EL (cell line): ENCODE data around the gene CFAP119.
"Not testable (repeated sequence)": the region's sequence is repeated elsewhere in the genome, so short reads cannot be mapped to it uniquely, and the experiment has no call there.

Source experiments
- DNase-seq: peaks from one replicate; pipeline ENCODE4 v3.0.0-alpha.2; 2016

CFAP119 gene

DNA sequence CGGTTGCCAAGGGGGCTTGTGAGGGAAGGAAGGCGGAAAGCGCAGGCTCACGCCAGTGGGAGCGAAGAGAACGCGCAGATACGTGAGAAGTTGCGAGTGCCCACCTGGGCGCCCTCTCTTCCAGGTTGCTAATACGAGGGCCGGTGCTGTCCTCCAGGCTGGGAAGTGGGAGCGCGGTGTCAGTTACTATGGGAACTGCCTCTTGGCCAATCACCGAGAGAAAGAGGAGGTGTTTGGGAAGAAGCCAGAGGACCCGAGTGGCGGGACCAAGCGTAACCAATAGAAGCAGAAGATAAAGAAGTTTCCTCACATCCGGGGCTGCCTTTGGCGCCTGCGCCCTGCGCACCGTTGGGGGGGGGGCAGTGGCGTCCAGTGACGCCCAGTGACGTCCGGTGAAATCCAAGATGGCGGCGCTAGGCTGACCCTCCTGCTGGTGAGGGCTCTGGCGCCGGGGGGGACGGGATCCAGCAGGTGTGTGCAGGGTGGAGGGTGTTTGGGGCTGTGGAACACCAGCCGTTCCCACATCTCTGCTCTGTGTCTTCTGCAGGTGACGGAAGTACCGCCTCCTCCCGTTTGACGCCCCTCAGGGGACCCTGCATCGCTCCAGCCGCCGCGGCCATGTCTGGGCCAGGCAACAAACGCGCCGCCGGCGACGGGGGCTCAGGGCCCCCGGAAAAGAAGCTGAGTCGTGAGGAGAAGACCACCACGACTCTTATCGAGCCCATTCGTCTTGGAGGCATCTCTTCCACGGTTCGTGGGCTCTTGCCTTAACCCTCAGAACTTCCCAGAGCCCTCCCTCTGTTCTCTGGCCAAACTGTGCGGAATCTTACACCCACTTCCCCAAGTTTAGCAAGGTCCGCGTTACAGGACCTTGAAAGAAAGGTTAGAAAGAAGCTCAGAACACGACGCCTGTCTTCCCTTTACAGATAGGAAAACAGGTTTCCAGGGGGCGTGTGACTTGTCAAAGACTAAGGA is at the start of gene CFAP119, which contains the start of gene RNF40:
CFAP119 (minus strand) TSS at position 135 of the 975 bp plus-strand sequence. CDS start 314 bp downstream, outside the sequence.
RNF40 (plus strand) TSS at position 395 of the 975 bp plus-strand sequence; CDS start at position 619, 224 bp downstream.
- peak; percentile 98 for DNase-seq

DNA sequence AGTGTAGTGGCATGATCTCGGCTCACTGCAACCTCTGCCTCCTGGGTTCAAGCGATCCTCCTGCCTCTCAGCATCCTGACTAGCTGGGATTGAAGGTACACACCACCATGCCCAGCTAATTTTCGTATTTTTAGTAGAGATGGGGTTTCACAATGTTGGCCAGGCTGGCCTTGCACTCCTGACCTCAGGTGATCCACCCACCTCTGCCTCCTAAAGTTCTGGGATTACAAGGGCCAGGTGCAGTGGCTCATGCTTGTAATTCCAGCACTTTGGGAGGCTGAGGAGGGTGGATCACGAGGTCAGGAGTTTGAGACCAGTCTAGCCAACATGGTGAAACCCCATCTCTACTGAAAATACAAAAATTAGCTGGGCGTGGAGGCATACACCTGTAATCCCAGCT is 47.8 kb upstream of the CFAP119 start:
- not testable (repeated sequence) for DNase-seq

DNA sequence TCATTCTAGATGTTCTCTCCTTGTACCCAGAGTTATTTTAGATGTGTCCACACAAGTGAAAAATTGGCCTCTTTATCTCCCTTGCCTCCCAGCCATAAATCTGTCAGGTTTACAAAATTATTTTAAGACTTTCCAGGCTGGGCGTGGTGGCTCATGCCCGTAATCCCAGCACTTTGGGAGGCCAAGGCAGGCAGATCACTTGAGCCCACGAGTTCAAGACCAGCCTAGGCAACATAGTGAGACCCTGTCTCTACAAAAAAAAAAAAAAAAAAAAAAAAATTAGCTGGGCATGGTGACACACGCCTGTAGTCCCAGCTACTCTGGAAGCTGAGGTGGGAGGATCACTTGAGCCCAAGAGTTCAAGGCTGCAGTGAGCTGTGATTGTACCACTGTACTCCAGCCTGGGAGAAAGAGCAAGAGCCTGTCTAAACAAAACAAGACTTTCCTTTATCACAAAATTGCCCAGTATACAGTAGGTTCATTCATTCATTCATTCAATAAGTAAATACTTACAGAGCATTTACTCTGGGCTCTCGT is 47.1 kb upstream of the CFAP119 start:
- DNase-seq, result not testable (repeated sequence)

DNA sequence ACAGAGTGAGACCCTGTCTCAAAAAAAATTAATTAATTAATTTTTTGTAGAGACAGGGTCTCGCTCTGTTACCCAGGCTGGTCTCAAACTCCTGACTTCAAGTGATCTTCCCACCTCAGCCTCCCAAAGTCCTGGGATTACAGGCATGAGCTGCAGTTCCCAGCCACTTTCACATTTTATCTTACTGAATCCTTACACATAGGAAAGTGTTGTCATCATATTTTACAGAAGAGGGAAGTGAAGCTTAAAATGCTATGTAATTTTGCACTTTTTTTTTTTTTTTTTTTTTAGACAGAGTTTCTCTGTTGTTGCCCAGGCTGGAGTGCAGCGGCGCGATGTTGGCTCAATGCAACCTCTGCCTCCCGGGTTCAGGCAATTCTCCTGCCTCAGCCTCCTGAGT is 46.3 kb upstream of the CFAP119 start:
- DNase-seq, result no peak

DNA sequence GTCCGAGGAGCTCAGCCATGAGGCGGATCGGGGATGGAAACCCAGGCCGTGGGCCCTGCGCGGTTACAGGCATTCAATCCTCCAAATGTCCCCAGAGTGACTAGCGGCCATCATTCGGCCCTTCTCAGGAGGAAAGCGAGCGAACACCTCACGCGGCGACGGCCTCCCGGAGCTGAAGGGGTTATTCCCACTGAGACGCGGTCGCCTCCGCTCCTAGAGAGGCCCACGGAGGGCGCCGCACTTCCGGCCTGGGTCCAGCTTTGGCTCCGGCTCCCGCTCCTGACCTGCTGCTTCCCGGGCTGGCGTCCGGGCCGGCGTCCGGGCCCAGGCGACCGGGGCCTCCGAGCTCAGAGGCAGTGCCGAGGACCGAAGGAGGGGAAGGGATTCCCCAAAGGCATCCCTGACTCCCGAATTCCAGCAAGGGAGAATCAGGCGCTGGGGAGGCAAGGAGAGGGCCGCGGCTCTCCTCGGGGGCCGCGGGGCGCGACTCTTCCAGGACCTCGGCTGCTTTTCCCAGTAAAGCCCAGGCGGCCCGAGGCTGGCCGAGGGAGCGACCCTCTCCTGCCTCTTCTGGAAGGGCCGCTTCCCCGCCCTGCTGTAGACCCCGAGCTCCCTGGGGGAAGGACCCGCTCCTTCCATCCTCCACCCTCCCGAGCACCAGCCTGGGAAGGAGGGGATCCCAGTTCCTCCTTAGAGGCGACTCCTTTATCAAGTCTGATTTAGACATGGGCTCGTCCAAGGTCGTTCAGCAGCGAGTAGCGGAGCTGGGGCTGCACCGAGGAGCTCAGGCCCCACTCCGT is 43.7 kb upstream of the CFAP119 start:
- peak; percentile 81 for DNase-seq

DNA sequence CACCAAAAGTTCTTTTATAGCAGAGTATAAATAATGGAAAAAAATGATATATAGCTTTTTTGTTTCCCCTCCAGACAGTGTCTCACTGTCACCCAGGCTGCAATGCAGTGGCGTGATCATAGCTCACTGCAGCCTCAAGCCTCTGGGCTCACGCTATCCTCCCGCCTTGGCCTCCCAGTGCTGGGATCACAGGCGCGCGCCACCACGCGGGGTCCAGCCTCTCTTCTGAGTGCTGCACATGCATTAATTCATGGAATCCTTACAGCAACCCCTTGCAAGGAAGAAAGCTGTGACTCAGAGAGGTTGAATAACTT is 43.2 kb upstream of the CFAP119 start:
- no peak for DNase-seq

DNA sequence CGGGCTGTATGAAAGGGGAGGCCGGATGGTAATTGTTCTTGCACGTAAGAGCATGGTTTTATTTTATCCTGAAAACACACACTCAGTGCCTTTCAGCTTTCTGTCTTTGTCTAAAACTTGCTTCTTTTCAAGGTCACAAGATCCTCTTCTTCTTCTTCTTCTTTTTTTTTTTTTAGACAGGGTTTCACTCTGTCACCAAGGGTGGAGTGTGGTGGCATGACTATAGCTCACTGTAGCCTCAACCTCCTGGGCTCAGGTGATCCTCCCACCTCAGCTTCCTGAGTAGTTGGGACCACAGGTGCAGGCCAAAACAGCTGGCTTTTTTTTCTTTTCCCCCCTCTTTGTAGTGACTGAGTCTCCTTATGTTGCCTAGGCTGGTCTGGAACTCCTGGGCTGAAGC is 41.1 kb upstream of the CFAP119 start:
- DNase-seq, result no peak

DNA sequence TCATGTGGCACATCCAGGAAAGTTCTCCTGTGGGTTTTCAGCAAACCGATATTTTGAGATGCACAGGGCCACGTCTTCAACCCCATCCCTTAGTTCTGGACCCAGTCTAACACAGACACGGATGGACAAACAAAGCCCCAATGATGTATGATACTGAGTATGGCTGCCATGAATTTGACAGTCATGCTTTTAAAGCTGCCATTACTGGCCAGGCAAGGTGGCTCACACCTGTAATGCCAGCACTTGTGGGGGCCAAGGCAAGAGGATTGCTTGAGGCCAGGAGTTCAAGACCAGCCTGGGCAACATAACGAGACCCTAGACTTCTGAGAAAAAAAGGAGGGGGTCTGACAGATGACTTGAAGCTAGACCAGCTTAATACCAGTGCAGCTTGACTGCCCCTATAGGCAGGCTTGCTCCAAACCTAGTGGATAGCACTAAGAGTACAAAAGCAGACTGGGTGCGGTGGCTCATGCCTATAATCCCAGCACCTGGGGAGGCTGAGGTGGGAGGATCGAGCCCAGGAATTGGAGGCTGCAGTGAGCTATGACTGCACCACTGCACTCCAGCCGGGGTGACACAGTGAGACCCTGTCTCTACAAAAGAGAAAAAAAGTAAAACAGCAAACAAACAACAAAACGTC is 35.9 kb upstream of the CFAP119 start:
- no peak for DNase-seq

DNA sequence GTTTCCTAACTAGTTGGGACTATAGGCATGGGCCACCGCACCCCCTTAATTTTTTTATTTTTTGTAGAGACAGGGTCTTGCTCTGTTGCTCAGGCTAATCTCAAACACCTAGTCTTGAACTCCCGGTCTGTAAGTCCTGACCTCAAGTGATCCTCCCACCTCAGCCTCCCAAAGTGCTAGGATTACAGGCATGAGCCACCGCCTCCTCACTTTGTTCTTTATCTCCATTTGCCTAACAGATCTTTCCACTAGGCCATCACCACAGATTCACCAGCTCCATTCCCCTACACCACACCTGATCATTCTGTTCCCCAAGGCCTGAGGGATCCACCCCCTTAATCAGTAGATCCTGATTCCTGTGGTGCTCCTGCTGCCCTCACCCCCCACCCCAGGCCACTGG is 32.8 kb upstream of the CFAP119 start:
- no peak for DNase-seq

DNA sequence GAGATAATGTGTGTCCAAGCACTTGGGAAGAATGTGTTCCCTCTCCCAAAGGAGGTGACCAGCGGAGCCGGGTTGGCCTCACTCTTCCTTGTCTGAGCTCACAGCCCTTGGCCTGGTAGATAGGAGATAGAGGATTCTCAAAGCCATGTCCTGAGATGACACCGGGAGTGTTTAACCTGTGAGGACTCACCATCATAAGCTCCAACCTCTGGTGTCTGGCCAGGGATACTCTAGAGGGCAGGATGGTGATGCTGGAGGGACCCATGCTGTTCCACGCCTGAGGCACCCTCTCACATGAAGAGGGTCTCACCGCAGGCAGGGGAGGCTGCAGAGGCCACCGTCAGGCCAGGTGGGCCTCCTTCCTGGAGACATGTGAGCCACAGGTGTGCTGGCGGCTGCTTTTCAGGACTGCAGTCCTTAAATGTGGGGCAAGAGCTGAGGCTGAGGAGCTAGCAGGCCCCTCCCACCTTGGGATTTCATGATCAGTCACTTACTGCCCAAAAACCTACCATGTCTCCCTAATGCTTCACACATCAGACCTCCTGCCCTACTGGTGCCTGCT is 31.7 kb upstream of the CFAP119 start:
- no peak for DNase-seq

DNA sequence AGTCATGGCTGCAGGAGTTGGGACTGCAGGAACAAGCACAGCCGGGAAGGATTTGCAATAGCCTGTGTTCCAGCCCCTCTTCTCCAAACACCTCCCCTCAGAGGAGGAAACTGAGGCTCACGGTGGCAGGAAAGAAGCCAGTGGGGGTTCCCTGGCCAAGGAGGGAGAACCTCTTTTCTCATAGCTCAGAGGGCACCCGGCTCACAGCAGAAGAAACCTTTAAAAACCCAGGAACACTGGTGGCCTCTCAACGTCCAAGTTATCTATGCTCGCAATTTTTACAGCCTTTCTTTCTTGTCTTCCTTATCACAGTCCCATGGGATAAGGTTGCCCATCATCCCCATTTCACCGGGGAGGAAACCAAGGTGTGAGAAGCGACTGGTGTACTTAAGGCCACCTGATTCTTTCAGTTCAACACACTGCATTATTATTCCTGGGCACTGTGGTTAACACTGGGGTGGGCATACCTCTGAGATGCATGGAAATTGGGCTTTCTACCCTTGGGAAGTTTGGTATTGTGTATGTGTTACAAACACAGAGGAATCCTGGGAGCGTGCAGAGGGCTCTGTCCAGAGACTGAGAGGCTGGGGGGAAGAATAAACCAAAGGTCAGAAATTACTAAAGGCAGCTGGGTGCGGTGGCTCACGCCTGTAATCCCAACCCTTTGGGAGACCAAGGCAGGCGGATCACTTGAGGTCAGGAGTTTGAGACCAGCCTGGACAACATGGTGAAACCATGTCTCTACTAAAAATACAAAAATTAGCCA is 25.9 kb upstream of the CFAP119 start:
- no peak for DNase-seq

DNA sequence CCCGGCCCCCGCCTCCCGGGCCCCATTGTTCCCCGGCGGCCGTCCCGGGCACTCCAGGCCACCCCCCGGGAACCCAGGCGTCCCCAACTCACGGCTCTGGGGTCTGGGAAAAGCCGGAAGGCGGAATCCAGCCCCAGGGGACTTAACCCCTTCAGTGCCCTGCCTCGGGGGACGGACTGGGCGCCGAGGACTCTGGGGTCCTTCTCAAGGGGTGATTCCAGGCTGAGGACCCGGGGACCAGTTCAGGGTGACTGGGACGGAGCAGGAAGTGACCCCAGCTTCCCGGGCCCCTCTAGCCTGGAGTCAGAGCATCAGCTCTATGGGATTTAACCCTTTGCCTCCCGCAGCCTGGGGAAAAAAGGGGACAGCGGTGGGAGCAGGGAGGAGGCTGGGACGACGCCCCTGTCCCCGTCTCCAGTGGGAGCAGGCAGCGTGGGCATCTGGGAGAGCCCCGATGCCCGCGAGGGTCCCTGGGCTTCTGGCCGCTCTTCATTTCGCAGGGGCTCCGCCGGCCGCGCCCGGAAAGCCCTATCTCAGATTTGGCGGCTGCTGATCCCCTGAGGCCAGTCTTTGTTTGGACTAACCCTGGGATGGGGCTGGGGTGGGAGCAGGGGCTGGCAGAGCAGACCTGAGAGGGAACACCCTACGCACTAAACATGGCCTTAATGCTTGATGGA is 25.2 kb upstream of the CFAP119 start, which contains the start of gene ZNF629:
ZNF629 (minus strand) TSS at position 270 of the 677 bp plus-strand sequence. CDS start 2,723 bp downstream, outside the sequence.
- peak; percentile 64 for DNase-seq

DNA sequence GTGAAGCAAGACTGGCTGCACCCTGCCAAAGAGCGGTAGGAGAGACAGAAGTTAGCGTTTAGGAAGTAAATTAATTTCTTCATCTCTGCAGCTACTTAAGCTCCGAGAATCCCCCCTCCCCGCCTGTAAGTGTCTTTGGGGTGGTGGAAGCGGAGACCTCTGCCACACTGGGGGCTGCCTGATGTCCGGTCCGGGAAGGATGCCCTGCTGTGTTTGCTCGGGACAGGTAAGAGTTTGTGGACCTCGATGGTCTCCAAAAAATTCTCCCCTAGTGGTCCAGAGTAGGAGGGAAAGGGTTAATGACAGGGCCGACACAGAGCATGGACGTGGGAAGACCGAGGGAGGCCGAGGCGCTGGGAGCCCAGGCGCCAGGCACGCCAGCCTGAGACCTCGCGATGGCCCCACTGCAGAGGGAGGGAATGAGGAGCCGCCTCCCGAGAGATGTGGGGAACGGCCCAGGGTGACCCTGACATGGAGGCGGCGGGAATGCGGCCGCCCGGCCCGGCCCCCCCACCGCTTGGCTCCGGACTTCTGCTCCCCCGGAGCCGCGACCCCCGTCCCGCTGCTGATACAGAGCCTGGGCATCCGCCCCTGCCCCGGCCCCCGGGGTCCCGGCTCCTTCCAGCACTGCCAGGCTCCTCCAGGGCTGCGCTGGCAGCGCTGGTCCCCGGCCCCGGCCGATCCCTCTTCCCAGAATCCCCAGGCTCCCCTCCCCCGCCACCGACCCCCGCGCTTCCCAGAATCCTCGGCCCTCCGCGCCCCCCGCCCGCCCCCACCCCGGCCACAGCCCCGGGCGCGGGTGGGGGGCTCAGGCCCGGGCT is 24.5 kb upstream of the CFAP119 start:
- peak; percentile 71 for DNase-seq

DNA sequence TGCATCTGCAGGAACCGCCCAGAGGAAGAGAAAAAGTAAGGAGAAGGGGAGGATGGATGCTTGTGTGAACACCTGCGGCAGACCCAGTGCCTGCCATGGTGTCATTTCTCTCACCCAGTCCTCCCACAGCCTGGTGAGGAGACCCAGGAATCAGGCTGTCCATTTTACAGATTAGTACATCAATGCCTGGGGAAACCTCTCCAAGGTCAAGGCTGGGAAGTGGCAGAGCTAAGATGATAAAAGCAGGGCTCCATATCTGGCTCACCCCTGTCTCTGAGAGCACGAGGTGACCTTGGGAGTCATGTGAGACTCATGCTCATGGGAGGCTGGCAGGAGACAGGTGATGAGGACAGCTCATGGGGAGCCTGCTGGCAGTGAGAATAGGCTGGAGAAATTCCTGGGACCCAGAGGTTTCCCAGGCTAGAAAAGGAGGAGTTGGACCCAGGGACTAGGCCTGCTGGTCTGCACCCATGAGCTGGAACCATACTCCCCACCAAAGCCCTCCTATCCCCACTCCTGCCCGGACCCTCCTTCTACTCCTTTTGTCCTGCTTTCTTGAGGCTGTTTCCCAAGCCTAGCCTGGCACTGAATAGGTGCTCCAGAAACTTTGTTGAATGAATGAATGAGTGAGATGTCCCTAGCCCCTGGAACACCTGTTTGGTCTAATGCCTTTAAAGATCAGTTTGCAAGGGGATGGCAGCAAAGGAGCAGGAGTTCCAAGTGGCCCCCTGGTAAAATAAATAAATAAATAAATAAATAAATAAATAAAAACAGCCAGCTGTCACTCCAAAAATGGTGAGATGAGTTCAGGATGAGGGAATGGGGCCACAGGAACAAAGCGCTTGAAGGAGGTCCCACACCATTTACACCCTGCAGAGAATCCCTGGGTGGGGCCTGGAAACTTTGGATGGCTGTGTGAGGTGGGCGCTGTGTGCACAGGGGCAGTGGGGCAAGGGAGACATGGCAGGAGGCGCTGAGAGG is 23.6 kb upstream of the CFAP119 start:
- DNase-seq, result no peak

DNA sequence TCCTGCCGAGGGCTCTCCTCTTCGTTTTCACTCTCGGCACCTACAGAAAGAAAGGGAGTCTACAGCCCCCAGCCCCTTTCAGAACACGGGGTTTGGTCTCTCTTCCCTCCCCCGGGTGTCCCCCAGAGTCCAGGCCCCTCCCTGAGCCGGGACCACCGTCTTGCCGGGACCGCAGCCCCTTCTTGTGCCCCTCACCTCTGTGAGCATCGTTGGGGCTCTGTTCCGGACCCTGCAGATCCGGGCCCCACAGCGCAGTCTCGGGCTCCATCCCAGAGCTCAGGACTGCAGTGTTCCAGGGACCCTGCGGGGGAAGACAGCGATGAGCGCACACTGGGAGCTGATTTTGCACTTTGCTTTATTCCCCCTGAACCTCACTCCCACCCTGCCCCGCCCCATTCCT is 22.4 kb upstream of the CFAP119 start:
- DNase-seq, result no peak

DNA sequence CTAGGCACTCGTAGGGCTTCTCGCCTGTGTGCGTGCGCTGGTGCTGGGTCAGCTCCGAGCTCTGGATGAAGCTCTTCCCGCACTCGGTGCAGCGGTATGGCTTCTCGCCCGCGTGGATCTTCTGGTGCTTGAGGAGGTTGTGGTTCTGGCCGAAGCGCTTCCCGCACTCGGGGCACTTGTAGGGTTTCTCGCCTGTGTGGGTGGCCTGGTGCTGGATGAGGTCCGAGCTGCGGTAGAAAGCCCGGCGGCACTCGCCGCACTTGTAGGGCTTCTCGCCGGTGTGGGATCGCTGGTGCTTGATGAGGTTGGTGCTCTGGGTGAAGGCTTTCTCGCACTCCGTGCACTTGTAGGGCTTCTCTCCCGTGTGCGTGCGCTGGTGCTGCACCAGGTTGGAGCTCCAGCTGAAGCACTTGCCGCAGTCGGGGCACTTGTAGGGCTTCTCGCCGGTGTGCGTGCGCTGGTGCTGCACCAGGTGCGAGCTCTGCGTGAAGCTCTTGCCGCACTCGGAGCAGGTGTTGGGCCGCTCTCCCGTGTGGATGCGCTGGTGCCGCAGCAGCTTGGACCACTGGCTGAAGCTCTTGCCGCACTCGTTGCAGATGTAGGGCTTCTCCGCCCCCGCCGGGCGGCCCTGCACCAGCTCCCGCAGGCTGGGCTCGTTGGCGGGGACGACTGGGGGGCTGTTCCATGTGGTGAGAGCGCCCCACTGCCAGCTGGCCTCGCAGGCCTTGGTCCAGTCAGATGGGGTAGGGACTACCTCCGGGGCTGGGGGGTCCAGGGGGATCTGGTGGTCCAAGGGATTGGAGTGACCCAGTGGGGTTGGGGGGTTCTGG is 21.6 kb upstream of the CFAP119 start:
- DNase-seq, result no peak

DNA sequence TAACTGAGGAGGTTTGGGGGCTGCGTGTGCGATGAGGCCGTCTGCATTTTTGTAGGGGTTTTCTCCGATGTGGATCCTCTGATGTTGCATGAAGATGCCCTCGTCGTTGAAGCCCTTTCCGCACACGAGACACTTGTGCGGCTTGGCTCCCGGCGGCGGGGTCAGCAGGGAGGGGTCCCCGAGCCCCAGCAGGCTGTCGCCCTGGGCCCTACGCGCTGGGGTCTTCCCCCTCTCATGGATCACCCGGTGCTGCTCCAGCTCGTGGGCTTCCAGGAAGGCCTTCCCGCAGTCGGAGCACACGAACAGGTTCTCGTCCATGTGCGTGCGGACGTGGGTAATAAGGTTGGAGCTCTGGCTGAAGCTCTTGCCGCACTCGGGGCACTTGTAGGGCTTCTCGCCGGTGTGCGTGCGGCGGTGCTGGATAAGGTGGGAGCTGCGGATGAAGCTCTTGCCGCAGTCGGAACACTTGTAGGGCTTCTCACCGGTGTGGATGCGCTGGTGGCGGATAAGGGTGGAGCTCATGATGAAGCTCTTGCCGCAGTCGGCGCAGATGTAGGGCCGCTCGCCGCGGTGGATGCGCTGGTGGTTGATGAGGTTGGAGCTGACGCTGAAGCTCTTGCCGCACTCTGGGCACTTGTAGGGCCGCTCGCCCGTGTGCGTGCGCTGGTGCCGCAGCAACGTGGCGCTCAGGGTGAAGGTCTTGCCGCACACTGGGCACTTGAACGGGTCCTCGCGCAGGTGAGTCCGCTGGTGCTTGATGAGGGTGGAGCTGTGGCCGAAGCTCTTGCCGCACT is 20.8 kb upstream of the CFAP119 start:
- DNase-seq, result no peak
